Colonic mucosa (tissue), 4 donors: ENCODE measurements around the gene MARCO. TPM values are rescaled to one million over a fixed set of nuclear protein-coding genes. Genes with fewer than 3 reads are reported as not detected.
"Not testable (repeated sequence)": the region's sequence is repeated elsewhere in the genome, so short reads cannot be mapped to it uniquely, and the experiment has no call there.

Experiments used
- DNase-seq: peaks from one replicate; pipeline ENCODE4 v3.0.0-alpha.2; 2020
- H3K27ac ChIP-seq: fragments of 200-600 bp; one replicate; pipeline ENCODE4 v1.8.0; 2021
- H3K27me3 ChIP-seq: fragments of 200-600 bp; one replicate; pipeline ENCODE4 v1.8.0; 2021
- H3K36me3 ChIP-seq: fragments of 200-600 bp; one replicate; pipeline ENCODE4 v1.8.0; 2021
- H3K4me1 ChIP-seq: fragments of 200-600 bp; one replicate; pipeline ENCODE4 v1.8.0; 2021; ENCODE audit warnings: mild to moderate bottlenecking
- H3K4me3 ChIP-seq: fragments of 200-600 bp; one replicate; pipeline ENCODE4 v1.8.0; 2021
- H3K9ac ChIP-seq, 2 donors: one replicate each; pipeline ENCODE4 v1.7.0; 2013; ENCODE audit warnings: control low read depth in 2 of 2, low read depth in 2 of 2, low read length in 2 of 2
- H3K9me3 ChIP-seq: fragments of 200-600 bp; one replicate; pipeline ENCODE4 v1.8.0; 2021
- intact Hi-C: fragments of 100-400 bp; cut with DNase I; formaldehyde crosslinking; loops from one replicate; pipeline ENCODE4 v1.14.1; 2022
- total RNA-seq, 2 donors: library from RNA; stranded (reverse); fragmentation: NEBNext Ultra II Directional in 1 of 2; extraction: Animal tissue kit (Norgen Biotek cat#: 25700) in 1 of 2; gene quantifications; one replicate each; pipeline ENCODE4 v1.2.1, GENCODE V29; 2021
- TF ChIP-seq, protein P1 (sequence below): fragments of 200-600 bp; IDR thresholded peaks from one replicate; pipeline ENCODE4 v1.8.0; 2022; ENCODE audit warnings: antibody characterized with exemption, mild to moderate bottlenecking
- donor health status: healthy.
- donor health status: DM: no; HTN: no; CAD: no.
- donor health status: DM: no; HTN: no; CAD: no.

Gene MARCO
- total RNA-seq, 2 donors from 2014 or later: 0.77 to 3.7 TPM

DNA sequence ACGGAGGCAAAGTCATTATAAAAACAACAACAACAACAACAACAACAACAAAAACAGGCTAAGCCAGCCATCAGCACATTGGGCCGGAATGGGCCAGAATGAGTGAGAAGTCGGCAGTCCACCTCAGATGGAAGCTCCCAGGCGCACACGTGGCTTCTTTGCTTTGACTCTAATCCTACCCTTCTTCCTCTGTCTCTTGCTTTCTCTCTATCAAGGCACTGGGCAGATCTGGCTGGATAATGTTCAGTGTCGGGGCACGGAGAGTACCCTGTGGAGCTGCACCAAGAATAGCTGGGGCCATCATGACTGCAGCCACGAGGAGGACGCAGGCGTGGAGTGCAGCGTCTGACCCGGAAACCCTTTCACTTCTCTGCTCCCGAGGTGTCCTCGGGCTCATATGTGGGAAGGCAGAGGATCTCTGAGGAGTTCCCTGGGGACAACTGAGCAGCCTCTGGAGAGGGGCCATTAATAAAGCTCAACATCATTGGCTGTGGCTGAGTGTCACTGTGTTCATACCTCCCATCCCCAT is 52.2 kb downstream of the MARCO start:
- Histone ChIP-seq H3K4me1 (no peaks in the 10 kb centered on the region), H3K27ac (no peak overlapping the region), H3K27me3 (no peaks in the 10 kb centered on the region), H3K4me3 (no peak overlapping the region), H3K9me3 (no peaks in the 10 kb centered on the region), H3K36me3 (no peaks in the 10 kb centered on the region), H3K9ac (no peak overlapping the region)
- peak; percentile 8 for DNase-seq
- TF ChIP-seq, protein P1, sequence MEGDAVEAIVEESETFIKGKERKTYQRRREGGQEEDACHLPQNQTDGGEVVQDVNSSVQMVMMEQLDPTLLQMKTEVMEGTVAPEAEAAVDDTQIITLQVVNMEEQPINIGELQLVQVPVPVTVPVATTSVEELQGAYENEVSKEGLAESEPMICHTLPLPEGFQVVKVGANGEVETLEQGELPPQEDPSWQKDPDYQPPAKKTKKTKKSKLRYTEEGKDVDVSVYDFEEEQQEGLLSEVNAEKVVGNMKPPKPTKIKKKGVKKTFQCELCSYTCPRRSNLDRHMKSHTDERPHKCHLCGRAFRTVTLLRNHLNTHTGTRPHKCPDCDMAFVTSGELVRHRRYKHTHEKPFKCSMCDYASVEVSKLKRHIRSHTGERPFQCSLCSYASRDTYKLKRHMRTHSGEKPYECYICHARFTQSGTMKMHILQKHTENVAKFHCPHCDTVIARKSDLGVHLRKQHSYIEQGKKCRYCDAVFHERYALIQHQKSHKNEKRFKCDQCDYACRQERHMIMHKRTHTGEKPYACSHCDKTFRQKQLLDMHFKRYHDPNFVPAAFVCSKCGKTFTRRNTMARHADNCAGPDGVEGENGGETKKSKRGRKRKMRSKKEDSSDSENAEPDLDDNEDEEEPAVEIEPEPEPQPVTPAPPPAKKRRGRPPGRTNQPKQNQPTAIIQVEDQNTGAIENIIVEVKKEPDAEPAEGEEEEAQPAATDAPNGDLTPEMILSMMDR: no peak
- intact Hi-C loops: no loop called here

GRCh38 chr2:118994778-118995177 is 52.8 kb downstream of the MARCO start:
- H3K4me3 ChIP-seq: no peak overlapping the region
- H3K4me1 ChIP-seq: no peaks in the 10 kb centered on the region
- no peaks in the 10 kb centered on the region for H3K36me3 ChIP-seq
- DNase-seq: peak; percentile 4
- no peaks in the 10 kb centered on the region for H3K27me3 ChIP-seq
- TF ChIP-seq, protein P1: no peak
- H3K27ac ChIP-seq: no peak overlapping the region
- no peaks in the 10 kb centered on the region for H3K9me3 ChIP-seq
- no peak overlapping the region for H3K9ac ChIP-seq
- intact Hi-C loops: no loop called here

DNA sequence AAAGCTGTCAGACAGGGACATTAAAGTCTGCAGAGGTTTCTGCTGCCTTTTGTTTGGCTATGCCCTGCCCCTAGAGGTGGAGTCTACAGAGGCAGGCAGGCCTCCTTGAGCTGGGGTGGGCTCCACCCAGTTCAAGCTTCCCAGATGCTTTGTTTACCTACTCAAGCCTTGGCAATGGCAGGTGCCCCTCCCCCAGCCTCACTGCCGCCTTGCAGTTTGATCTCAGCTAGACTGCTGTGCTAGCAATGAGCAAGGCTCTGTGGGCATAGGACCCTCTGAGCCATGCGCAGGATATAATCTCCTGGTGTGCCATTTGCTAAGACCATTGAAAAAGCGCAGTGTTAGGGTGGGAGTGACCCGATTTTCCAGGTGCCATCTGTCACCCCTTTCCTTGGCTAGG is 61.9 kb downstream of the MARCO start:
- H3K27me3 ChIP-seq, H3K27ac ChIP-seq, H3K9ac ChIP-seq, H3K4me1 ChIP-seq, H3K36me3 ChIP-seq, H3K4me3 ChIP-seq, H3K9me3 ChIP-seq, DNase-seq, intact Hi-C loops: not testable (repeated sequence)

DNA sequence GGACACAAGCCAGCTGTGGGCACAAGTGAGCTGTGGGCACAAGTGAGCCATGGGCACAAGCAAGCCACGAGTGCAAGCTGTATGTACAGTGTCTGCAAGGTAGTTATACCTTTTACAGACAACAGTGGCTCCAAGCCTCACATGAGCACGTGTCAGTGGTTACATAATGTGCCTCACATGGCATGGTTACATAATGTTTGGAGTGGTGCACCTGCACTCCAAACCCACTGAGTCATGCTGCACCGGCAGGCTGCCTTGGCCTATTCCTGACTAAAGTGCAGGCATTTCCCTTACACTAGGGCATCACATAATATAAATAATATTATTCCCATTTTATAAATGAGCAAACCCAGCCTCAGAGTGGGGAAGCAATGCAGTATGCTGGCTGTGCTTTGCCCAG is 62.6 kb downstream of the MARCO start:
- no peak for DNase-seq
- no peak overlapping the region for H3K4me3 ChIP-seq
- intact Hi-C loops: no loop called here
- H3K27ac ChIP-seq: no peak overlapping the region
- H3K9me3 ChIP-seq: no peaks in the 10 kb centered on the region
- TF ChIP-seq, protein P1: no peak
- no peaks in the 10 kb centered on the region for H3K36me3 ChIP-seq
- H3K27me3 ChIP-seq: no peaks in the 10 kb centered on the region
- no peak overlapping the region for H3K9ac ChIP-seq
- no peaks in the 10 kb centered on the region for H3K4me1 ChIP-seq

GRCh38 chr2:119005051-119005450 is 63.1 kb downstream of the MARCO start:
- no peak for DNase-seq
- H3K27me3 ChIP-seq: no peaks in the 10 kb centered on the region
- H3K27ac ChIP-seq: no peak overlapping the region
- intact Hi-C loops: no loop called here
- H3K9me3 ChIP-seq: no peaks in the 10 kb centered on the region
- TF ChIP-seq, protein P1: no peak
- no peaks in the 10 kb centered on the region for H3K36me3 ChIP-seq
- H3K9ac ChIP-seq: no peak overlapping the region
- no peak overlapping the region for H3K4me3 ChIP-seq
- no peaks in the 10 kb centered on the region for H3K4me1 ChIP-seq

DNA sequence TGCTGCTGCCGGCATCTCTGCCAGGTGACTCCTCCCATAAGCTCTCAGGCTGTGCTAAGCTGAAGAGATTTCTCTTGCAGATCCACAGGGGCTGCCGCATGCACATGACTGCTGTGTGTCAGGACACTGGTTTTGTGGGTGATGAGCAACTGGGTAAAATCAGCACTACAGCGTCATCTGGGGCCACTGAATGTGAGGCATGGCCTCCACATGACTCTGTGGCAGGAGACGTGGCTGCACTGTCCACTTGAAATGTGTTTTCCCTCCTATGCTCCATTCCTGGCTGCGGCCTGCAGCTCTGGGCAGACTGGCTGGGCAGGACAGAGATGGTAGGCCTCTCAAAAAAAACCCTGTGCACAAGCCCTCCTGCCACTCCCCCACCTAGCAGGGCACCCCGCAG is 63.6 kb downstream of the MARCO start:
- H3K9me3 ChIP-seq: no peaks in the 10 kb centered on the region
- intact Hi-C loops: no loop called here

More for the DNA sequence above, 63.6 kb downstream of the MARCO start:
- H3K36me3 ChIP-seq: no peaks in the 10 kb centered on the region
- DNase-seq: no peak
- no peak overlapping the region for H3K4me3 ChIP-seq
- no peak overlapping the region for H3K27ac ChIP-seq
- H3K9ac ChIP-seq: no peak overlapping the region
- H3K4me1 ChIP-seq: no peaks in the 10 kb centered on the region
- H3K27me3 ChIP-seq: no peaks in the 10 kb centered on the region
- TF ChIP-seq, protein P1: no peak
